GM12865 (cell line): ENCODE data around the gene MSRB3.

Experiments used
- DNase-seq: peaks from one replicate; pipeline ENCODE4 v3.0.0; 2010; ENCODE audit warnings: low read depth
- H3K4me3 ChIP-seq: 2 replicates; pipeline ENCODE4 v1.5.1; 2011; ENCODE audit warnings: mild to moderate bottlenecking, low read depth, low read length, control low read depth
- TF ChIP-seq, protein P1 (sequence below): IDR thresholded peaks from 2 replicates; pipeline ENCODE4 v1.5.1; 2011; ENCODE audit warnings: low read length, control low read depth, low read depth, inconsistent platforms; ENCODE audit not compliant: insufficient read depth; ENCODE audit errors: missing control alignments

Gene MSRB3

GRCh38 chr12:65252515-65252914, 26.0 kb upstream of the MSRB3 start:
- DNase-seq = no peak
- no peak overlapping the region for H3K4me3 ChIP-seq
- TF ChIP-seq, protein P1, sequence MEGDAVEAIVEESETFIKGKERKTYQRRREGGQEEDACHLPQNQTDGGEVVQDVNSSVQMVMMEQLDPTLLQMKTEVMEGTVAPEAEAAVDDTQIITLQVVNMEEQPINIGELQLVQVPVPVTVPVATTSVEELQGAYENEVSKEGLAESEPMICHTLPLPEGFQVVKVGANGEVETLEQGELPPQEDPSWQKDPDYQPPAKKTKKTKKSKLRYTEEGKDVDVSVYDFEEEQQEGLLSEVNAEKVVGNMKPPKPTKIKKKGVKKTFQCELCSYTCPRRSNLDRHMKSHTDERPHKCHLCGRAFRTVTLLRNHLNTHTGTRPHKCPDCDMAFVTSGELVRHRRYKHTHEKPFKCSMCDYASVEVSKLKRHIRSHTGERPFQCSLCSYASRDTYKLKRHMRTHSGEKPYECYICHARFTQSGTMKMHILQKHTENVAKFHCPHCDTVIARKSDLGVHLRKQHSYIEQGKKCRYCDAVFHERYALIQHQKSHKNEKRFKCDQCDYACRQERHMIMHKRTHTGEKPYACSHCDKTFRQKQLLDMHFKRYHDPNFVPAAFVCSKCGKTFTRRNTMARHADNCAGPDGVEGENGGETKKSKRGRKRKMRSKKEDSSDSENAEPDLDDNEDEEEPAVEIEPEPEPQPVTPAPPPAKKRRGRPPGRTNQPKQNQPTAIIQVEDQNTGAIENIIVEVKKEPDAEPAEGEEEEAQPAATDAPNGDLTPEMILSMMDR = no peak

DNA sequence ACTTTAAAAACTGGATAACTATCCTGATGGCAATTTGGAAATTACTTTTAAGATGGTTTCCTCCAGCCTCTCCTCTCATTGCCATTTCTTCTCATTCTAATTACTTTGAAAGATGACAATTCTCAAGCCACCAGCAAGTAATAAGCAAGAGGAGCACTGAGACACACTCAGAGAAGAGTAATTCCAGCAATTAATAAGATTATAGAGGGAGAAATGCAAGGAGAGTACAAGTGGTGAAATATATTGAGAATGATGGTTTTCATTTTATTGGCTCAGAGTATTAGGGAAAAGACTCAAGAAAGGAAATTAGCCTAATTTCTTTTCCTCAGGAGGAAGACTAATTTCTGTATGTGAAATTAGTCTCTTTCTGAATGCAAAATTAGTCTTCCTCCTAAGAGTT, 20.5 kb upstream of the MSRB3 start:
- DNase-seq = no peak

DNA sequence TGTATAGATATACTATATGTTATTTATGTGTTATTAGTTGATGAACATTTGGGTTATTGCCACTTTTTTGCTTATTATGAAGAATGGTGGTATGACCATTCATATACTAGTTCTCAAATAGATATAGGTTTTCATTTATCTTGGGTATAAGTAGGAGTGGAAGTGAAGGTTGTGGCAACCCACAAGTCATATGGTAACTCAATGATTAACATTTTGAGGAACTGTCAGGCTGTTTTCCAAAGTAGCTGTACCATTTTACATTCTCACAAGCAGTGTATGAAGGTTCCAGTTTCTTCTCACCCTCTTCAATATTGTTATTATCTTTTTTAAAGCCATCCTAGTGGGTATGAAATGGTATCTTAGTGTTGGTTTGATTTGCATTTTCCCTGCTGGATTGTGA, 19.0 kb upstream of the MSRB3 start:
- no peak for DNase-seq
- TF ChIP-seq, protein P1 = no peak
- H3K4me3 ChIP-seq = no peak overlapping the region

More for the DNA sequence above, 20.5 kb upstream of the MSRB3 start:
- TF ChIP-seq, protein P1 = no peak
- H3K4me3 ChIP-seq = no peak overlapping the region

DNA sequence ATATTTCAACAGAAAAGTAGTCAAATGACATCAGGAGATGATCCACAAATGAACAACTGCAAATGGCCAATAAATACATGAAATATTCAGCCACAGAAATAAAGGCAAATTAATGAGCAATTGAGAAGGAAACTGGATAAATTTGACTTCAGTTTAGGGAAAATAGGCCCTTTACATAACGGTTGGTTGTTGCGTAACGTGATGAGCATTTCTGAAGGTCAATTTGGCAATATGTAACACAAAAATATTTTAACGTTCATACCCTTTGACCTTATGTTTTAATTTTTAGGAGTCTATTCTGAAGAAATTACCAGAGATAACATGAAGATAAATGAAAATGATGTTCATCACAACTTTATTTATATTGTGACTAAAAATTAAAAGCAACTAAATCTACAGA, 14.7 kb upstream of the MSRB3 start:
- no peak overlapping the region for H3K4me3 ChIP-seq
- DNase-seq = no peak
- TF ChIP-seq, protein P1 = no peak

GRCh38 chr12:65266408-65266807, 12.1 kb upstream of the MSRB3 start:
- TF ChIP-seq, protein P1 = no peak
- no peak overlapping the region for H3K4me3 ChIP-seq
- DNase-seq = no peak

DNA sequence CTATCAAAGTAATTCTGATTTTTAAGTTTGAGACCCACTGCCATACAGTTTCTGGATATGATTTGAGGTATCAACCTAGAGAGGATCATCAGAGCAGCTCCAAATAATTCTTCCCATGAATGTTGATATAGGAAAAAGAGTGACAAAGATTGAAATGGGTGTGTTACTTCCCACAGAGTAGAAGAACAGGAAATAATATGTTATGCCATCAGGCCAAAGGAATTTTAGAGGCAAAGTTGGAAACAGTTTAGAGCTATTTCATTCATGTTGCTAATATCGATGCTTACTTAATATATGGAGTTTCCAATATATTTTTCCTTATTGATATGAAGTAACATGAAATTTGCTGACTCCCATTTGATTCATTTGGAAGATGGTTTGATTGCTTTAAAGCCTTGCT, 8.9 kb upstream of the MSRB3 start:
- no peak for DNase-seq
- TF ChIP-seq, protein P1 = no peak
- H3K4me3 ChIP-seq = no peak overlapping the region

DNA sequence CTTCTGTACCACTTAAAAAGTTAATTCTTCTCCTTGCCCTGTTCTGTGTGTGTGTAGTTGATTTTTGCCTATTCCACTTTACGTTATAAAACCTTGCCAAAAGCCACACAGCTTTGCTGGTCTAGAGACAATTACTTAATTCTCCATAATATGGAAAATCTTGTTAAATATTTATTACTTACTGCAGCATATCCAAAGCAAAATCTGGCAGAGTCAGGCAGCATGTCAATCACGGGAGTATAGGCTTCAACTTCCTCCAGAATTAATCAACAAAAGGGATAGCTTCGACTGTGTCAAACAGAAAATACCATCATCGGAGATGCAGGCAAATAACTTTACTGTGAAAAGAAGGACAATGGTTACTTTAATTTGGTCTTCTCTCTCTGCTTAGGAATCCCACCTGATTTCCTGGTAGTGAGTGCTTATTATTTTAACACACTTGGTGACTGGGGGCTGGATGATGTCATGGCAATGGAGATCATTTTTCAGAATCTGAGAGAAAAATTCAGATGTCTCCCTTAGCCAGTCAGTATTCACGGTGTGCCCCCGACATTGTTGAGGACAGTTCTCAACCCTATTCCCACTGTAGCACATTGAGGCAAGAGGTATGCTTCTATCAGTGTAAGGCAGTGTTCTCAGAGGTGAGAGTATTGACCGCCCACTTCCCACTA, 3.7 kb upstream of the MSRB3 start:
- TF ChIP-seq, protein P1 = no peak
- no peak overlapping the region for H3K4me3 ChIP-seq
- DNase-seq = no peak
